ES-I3 (cell line): ENCODE results near the gene SLC17A4.

Experiments used
- H3K36me3 ChIP-seq: 2 replicates; pipeline ENCODE4 v1.6.1; 2013; ENCODE audit warnings: mild to moderate bottlenecking, low read length, control low read depth, moderate library complexity; ENCODE audit not compliant: insufficient read depth
- H3K4me1 ChIP-seq: 2 replicates; pipeline ENCODE4 v1.6.1; 2013; ENCODE audit warnings: mild to moderate bottlenecking, control low read depth, low read length; ENCODE audit not compliant: insufficient read depth
- H3K9ac ChIP-seq: 2 replicates; pipeline ENCODE4 v1.6.1; 2013; ENCODE audit warnings: low read depth, mild to moderate bottlenecking, low read length, moderate library complexity
- H3K9me3 ChIP-seq: 2 replicates; pipeline ENCODE4 v1.6.1; 2013; ENCODE audit warnings: mild to moderate bottlenecking, low read length, moderate library complexity; ENCODE audit not compliant: control insufficient read depth, insufficient read depth

The SLC17A4 gene

GRCh38 chr6:25754535-25754934, at the start of gene SLC17A4:
TSS of gene SLC17A4 (plus strand) at chr6:25754742. CDS start at chr6:25761963, 7,221 bp downstream.
- no peaks in the 10 kb centered on the region for H3K4me1 ChIP-seq
- H3K9me3 ChIP-seq: no peaks in the 10 kb centered on the region
- no peaks in the 10 kb centered on the region for H3K36me3 ChIP-seq

GRCh38 chr6:25706314-25707014, 48.1 kb upstream of the SLC17A4 start:
- H3K4me1 ChIP-seq: no peaks in the 10 kb centered on the region
- H3K9ac ChIP-seq: no peak overlapping the region
- H3K9me3 ChIP-seq: no peaks in the 10 kb centered on the region
- H3K36me3 ChIP-seq: no peaks in the 10 kb centered on the region

More at GRCh38 chr6:25754535-25754934, at the start of gene SLC17A4:
- no peak within 1 kb of the TSS for H3K9ac ChIP-seq

GRCh38 chr6:25709761-25710160, 44.8 kb upstream of the SLC17A4 start:
- Histone ChIP-seq H3K4me1 (no peaks in the 10 kb centered on the region), H3K9ac (no peak overlapping the region), H3K36me3 (no peaks in the 10 kb centered on the region), H3K9me3 (no peaks in the 10 kb centered on the region)

GRCh38 chr6:25710287-25710686, 44.3 kb upstream of the SLC17A4 start:
- Histone ChIP-seq H3K9ac (no peak overlapping the region), H3K4me1 (no peaks in the 10 kb centered on the region), H3K9me3 (no peaks in the 10 kb centered on the region), H3K36me3 (no peaks in the 10 kb centered on the region)

- H3K9ac ChIP-seq: no peak overlapping the region
- H3K36me3 ChIP-seq: no peaks in the 10 kb centered on the region
- no peaks in the 10 kb centered on the region for H3K9me3 ChIP-seq
- no peaks in the 10 kb centered on the region for H3K4me1 ChIP-seq
Observed at GRCh38 chr6:25713824-25714223, 40.7 kb upstream of the SLC17A4 start.

GRCh38 chr6:25714765-25715164, 39.8 kb upstream of the SLC17A4 start:
- no peaks in the 10 kb centered on the region for H3K36me3 ChIP-seq
- H3K4me1 ChIP-seq: no peaks in the 10 kb centered on the region
- H3K9me3 ChIP-seq: no peaks in the 10 kb centered on the region
- H3K9ac ChIP-seq: no peak overlapping the region

GRCh38 chr6:25715794-25716193, 38.7 kb upstream of the SLC17A4 start:
- H3K9ac ChIP-seq: no peak overlapping the region
- no peaks in the 10 kb centered on the region for H3K4me1 ChIP-seq
- H3K9me3 ChIP-seq: no peaks in the 10 kb centered on the region
- no peaks in the 10 kb centered on the region for H3K36me3 ChIP-seq

GRCh38 chr6:25717866-25718740, 36.4 kb upstream of the SLC17A4 start:
- Histone ChIP-seq H3K36me3 (no peaks in the 10 kb centered on the region), H3K4me1 (no peaks in the 10 kb centered on the region), H3K9ac (no peak overlapping the region), H3K9me3 (no peaks in the 10 kb centered on the region)

GRCh38 chr6:25726122-25726911, 28.2 kb upstream of the SLC17A4 start:
- Histone ChIP-seq H3K9ac (no peak overlapping the region), H3K4me1 (no peaks in the 10 kb centered on the region), H3K36me3 (no peaks in the 10 kb centered on the region), H3K9me3 (no peaks in the 10 kb centered on the region)

GRCh38 chr6:25727028-25727427, 27.5 kb upstream of the SLC17A4 start:
- no peaks in the 10 kb centered on the region for H3K36me3 ChIP-seq
- H3K4me1 ChIP-seq: no peaks in the 10 kb centered on the region
- H3K9ac ChIP-seq: no peak overlapping the region
- no peaks in the 10 kb centered on the region for H3K9me3 ChIP-seq

- Histone ChIP-seq H3K36me3 (no peaks in the 10 kb centered on the region), H3K9me3 (no peaks in the 10 kb centered on the region), H3K4me1 (no peaks in the 10 kb centered on the region), H3K9ac (no peak overlapping the region)
Observed at GRCh38 chr6:25730907-25731306, 23.6 kb upstream of the SLC17A4 start.

- Histone ChIP-seq H3K36me3 (no peaks in the 10 kb centered on the region), H3K9me3 (no peaks in the 10 kb centered on the region), H3K4me1 (no peaks in the 10 kb centered on the region), H3K9ac (no peak overlapping the region)
Observed at GRCh38 chr6:25731721-25732120, 22.8 kb upstream of the SLC17A4 start.

GRCh38 chr6:25732468-25733198, 21.9 kb upstream of the SLC17A4 start:
- Histone ChIP-seq H3K9ac (no peak overlapping the region), H3K9me3 (no peaks in the 10 kb centered on the region), H3K4me1 (no peaks in the 10 kb centered on the region), H3K36me3 (no peaks in the 10 kb centered on the region)

GRCh38 chr6:25735261-25735660, 19.3 kb upstream of the SLC17A4 start:
- no peak overlapping the region for H3K9ac ChIP-seq
- H3K9me3 ChIP-seq: no peaks in the 10 kb centered on the region
- H3K4me1 ChIP-seq: no peaks in the 10 kb centered on the region
- no peaks in the 10 kb centered on the region for H3K36me3 ChIP-seq
